GM23338 (cell line): ENCODE results near the gene HMGCLL1. TPM values are rescaled to one million over a fixed set of nuclear protein-coding genes. Genes with fewer than 3 reads are reported as not detected.

Experiments used
- ATAC-seq: fragments of 200-7000 bp; cut with Tn5 transposase; 3 replicates; pipeline ENCODE4 v1.9.1; 2020
- DNase-seq: peaks from one replicate; pipeline ENCODE4 v3.0.0-alpha.2; 2015; ENCODE audit warnings: low spot score
- H2AFZ ChIP-seq: fragments of 200-600 bp; sonication (generic); 2 replicates; pipeline ENCODE4 v1.8.0; 2016; ENCODE audit warnings: antibody characterized with exemption, mild to moderate bottlenecking, moderate library complexity
- H3F3A ChIP-seq: fragments of 200-600 bp; sonication (generic); replicated peaks from 2 replicates; pipeline ENCODE4 v1.8.0; 2017; ENCODE audit warnings: antibody characterized with exemption, mixed run types, low read depth
- H3K27ac ChIP-seq: fragments of 200-600 bp; sonication (generic); 2 replicates; pipeline ENCODE4 v1.6.1; 2016; ENCODE audit warnings: low read depth
- H3K27me3 ChIP-seq: fragments of 200-600 bp; sonication (generic); 2 replicates; pipeline ENCODE4 v1.8.0; 2016; ENCODE audit warnings: mild to moderate bottlenecking, mixed run types, moderate library complexity; ENCODE audit not compliant: insufficient read depth
- H3K36me3 ChIP-seq: fragments of 200-600 bp; sonication (generic); 2 replicates; pipeline ENCODE4 v1.8.0; 2016; ENCODE audit warnings: mild to moderate bottlenecking; ENCODE audit not compliant: insufficient read depth
- H3K4me1 ChIP-seq: fragments of 200-600 bp; sonication (generic); 2 replicates; pipeline ENCODE4 v1.8.0; 2016; ENCODE audit warnings: mild to moderate bottlenecking, moderate library complexity; ENCODE audit not compliant: insufficient read depth
- H3K4me2 ChIP-seq: fragments of 200-600 bp; sonication (generic); 2 replicates; pipeline ENCODE4 v1.7.1; 2017; ENCODE audit warnings: mixed run types
- H3K4me3 ChIP-seq: fragments of 200-600 bp; sonication (generic); 2 replicates; pipeline ENCODE4 v1.6.1; 2016; ENCODE audit warnings: mixed run types
- H3K79me2 ChIP-seq: fragments of 200-600 bp; sonication (generic); replicated peaks from 2 replicates; pipeline ENCODE4 v1.8.0; 2017; ENCODE audit warnings: mild to moderate bottlenecking; ENCODE audit not compliant: insufficient read depth
- H3K9me2 ChIP-seq: fragments of 200-600 bp; sonication (generic); 2 replicates; pipeline ENCODE4 v1.8.0; 2017; ENCODE audit not compliant: insufficient read depth
- H4K20me1 ChIP-seq: fragments of 200-600 bp; sonication (generic); replicated peaks from 2 replicates; pipeline ENCODE4 v1.8.0; 2017; ENCODE audit warnings: mild to moderate bottlenecking; ENCODE audit not compliant: insufficient read depth
- H3K27ac Mint-ChIP-seq: 2 replicates; pipeline ENCODE4 v1.8.0; 2020; ENCODE audit warnings: inconsistent platforms, mild to moderate bottlenecking, moderate library complexity, mixed read lengths
- H3K27me3 Mint-ChIP-seq: 3 replicates; pipeline ENCODE4 v1.8.0; 2022; ENCODE audit warnings: low read depth, mild to moderate bottlenecking, moderate library complexity, mixed read lengths, inconsistent platforms; ENCODE audit not compliant: insufficient read depth, poor library complexity
- H3K36me3 Mint-ChIP-seq: 3 replicates; pipeline ENCODE4 v1.8.0; 2021; ENCODE audit warnings: low read depth, mild to moderate bottlenecking, inconsistent platforms, moderate library complexity, mixed read lengths
- H3K4me1 Mint-ChIP-seq: 3 replicates; pipeline ENCODE4 v1.8.0; 2020; ENCODE audit warnings: mild to moderate bottlenecking, inconsistent platforms, mixed read lengths
- H3K4me3 Mint-ChIP-seq: 3 replicates; pipeline ENCODE4 v1.8.0; 2021; ENCODE audit warnings: moderate library complexity, mild to moderate bottlenecking, inconsistent platforms, mixed read lengths
- H3K9me3 Mint-ChIP-seq: 3 replicates; pipeline ENCODE4 v1.8.0; 2020; ENCODE audit warnings: moderate library complexity, mild to moderate bottlenecking, inconsistent platforms, mixed read lengths
- CREB1 ChIP-seq: fragments of 250-450 bp; sonication (Bioruptor Pico); IDR thresholded peaks from 2 replicates; pipeline ENCODE4 v1.5.0; 2020; ENCODE audit warnings: low read depth, mild to moderate bottlenecking, moderate library complexity
- CTCF ChIP-seq, 2 experiments: fragments of 200-600 bp in 1 of 2; sonication (generic) in 1 of 2; conservative IDR thresholded peaks; 2 replicates each; pipeline versions ENCODE4 v1.5.1 to v1.6.1; 2016 to 2017; ENCODE audit warnings: antibody characterized with exemption in 2 of 2, low read depth in 2 of 2, mild to moderate bottlenecking in 2 of 2, moderate library complexity in 1 of 2
- ETS1 ChIP-seq: IDR thresholded peaks from 2 replicates; pipeline ENCODE4 v1.6.1; 2016; ENCODE audit warnings: antibody characterized with exemption
- EZH2 ChIP-seq: fragments of 200-600 bp; sonication (generic); IDR thresholded peaks from one replicate; pipeline ENCODE4 v1.8.0; 2017; ENCODE audit warnings: antibody characterized with exemption, mild to moderate bottlenecking, low read depth; ENCODE audit not compliant: unreplicated experiment
- EZH2phosphoT487 ChIP-seq: fragments of 200-600 bp; sonication (generic); IDR thresholded peaks from one replicate; pipeline ENCODE4 v1.8.1; 2018; ENCODE audit warnings: antibody characterized with exemption; ENCODE audit not compliant: unreplicated experiment
- NANOG ChIP-seq: IDR thresholded peaks from 2 replicates; pipeline ENCODE4 v1.6.1; 2016; ENCODE audit warnings: antibody characterized with exemption, borderline replicate concordance
- REST ChIP-seq: IDR thresholded peaks from one replicate; pipeline ENCODE4 v1.6.1; 2018; ENCODE audit warnings: antibody characterized with exemption; ENCODE audit not compliant: unreplicated experiment
- ZNF462 ChIP-seq: fragments of 250-450 bp; sonication (Bioruptor Pico); IDR thresholded peaks from 2 replicates; pipeline ENCODE4 v1.5.0; 2020; ENCODE audit warnings: mild to moderate bottlenecking, moderate library complexity
- polyA plus RNA-seq: library from polyadenylated mRNA; unstranded; fragments of >200 nt; fragmentation: Nextera tagmentation; extraction: Ambion mirVana; gene quantifications from 2 replicates; pipeline ENCODE4 v1.2.1, GENCODE V29; 2016
- total RNA-seq: library from RNA; depleted of rRNA; stranded (reverse); fragments of >200 nt; shearing (Covaris generic); gene quantifications from 2 replicates; pipeline ENCODE4 v1.2.3, GENCODE V29; 2014

HMGCLL1 gene
- total and polyA plus RNA-seq, 2 experiments from 2014 or later = 0.24 TPM; not detected in 1

- no peak for TF ChIP-seq EZH2
- TF ChIP-seq REST = no peak
Measured at GRCh38 chr6:55621993-55622392, 43.0 kb upstream of the HMGCLL1 start (continued).

- Histone ChIP-seq H4K20me1 (no peaks in the 10 kb centered on the region), H3K27ac (no peak overlapping the region), H3K4me3 (no peak overlapping the region), H3K4me1 (no peaks in the 10 kb centered on the region), H3K27me3 (no peaks in the 10 kb centered on the region), H3F3A (no peaks in the 10 kb centered on the region), H3K9me2 (peaks cover 10% of the 10 kb centered on the region), H3K36me3 (no peaks in the 10 kb centered on the region), H3K4me2 (no peak overlapping the region), H3K79me2 (no peaks in the 10 kb centered on the region), H2AFZ (no peak overlapping the region)
- H3K4me1 Mint-ChIP-seq = peaks cover 3% of the 10 kb centered on the region; the same call in 1 of the 3 replicates
- H3K27me3 Mint-ChIP-seq = no peaks in the 10 kb centered on the region
- H3K27ac Mint-ChIP-seq = no peak overlapping the region
- H3K36me3 Mint-ChIP-seq = no peaks in the 10 kb centered on the region
- no peak for DNase-seq
- no peak overlapping the region for H3K4me3 Mint-ChIP-seq
- no peaks in the 10 kb centered on the region; the same call in 2 of the 3 replicates for H3K9me3 Mint-ChIP-seq
- no peak for ATAC-seq
- TF ChIP-seq NANOG (no peak), CREB1 (no peak), REST (no peak), ZNF462 (CRISPR knock-in tag) (no peak), EZH2phosphoT487 (no peak), CTCF (conservative IDR thresholded peaks at IDR 0.05; ENCODE audit: low read depth in 2 of 2) (no peak), ETS1 (no peak)
Measured at GRCh38 chr6:55621244-55621643, 42.3 kb upstream of the HMGCLL1 start.
